ENCODE results near the gene TIMM8B.

GRCh38 chr11:112123129-112123528 lies 36.6 kb upstream of the TIMM8B start:
- TF ChIP-seq CTCF (conservative IDR thresholded peaks at IDR 0.05; ENCODE audit: low read depth, low read length) (no peak), EZH2 (IDR thresholded peaks at IDR 0.05; ENCODE audit: borderline replicate concordance, low read depth, low read length, poor library complexity, severe bottlenecking) (no peak)
